ENCODE measurements around the gene BAIAP2L2.

DNA sequence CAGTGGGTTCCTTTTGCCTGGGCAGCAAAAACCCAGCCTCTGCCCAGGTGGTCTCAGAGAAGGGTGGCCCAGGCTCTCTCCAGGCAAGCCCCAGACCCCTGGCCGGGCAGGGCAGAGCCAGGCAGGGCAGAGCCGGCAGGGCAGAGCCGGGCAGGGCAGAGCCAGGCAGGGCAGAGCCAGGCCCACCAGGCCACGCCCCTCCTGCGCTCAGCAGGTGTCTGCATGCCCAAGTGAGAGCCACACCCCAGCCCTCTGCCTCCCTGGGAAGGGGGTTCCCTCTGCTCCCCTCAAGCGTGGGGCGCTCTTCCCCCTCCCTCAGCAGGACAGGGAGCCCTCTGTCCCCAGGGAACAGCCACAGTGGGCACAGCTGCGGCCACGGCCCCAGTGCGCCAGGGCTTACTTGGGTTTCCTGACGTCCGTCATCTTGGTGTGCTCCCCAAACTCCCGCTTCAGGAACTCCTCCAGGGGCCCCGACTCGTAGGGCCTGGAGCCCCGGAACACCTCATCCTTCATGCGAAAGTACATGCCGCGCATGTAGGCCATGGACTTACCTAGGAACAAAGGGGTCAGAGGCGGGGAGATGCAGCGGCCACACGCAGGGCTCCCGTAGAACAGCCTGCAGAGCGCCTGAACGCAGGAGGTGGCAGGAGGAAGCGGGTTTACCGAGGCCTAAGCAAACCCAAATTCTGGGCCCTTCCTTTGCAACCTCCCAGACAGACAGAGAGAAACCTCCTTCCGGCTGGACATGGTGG, 10.1 kb upstream of the BAIAP2L2 start:
- no peak for TF ChIP-seq POLR2A (IDR thresholded peaks at IDR 0.05)
- TF ChIP-seq, protein P1, sequence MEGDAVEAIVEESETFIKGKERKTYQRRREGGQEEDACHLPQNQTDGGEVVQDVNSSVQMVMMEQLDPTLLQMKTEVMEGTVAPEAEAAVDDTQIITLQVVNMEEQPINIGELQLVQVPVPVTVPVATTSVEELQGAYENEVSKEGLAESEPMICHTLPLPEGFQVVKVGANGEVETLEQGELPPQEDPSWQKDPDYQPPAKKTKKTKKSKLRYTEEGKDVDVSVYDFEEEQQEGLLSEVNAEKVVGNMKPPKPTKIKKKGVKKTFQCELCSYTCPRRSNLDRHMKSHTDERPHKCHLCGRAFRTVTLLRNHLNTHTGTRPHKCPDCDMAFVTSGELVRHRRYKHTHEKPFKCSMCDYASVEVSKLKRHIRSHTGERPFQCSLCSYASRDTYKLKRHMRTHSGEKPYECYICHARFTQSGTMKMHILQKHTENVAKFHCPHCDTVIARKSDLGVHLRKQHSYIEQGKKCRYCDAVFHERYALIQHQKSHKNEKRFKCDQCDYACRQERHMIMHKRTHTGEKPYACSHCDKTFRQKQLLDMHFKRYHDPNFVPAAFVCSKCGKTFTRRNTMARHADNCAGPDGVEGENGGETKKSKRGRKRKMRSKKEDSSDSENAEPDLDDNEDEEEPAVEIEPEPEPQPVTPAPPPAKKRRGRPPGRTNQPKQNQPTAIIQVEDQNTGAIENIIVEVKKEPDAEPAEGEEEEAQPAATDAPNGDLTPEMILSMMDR (IDR thresholded peaks at IDR 0.05) = no peak
- TF ChIP-seq EP300 (IDR thresholded peaks at IDR 0.05) = no peak
- no peak for TF ChIP-seq POLR2AphosphoS5 (IDR thresholded peaks at IDR 0.05)
